Neural cell (in vitro differentiated cells): ENCODE data around the gene CDH6. TPM values are rescaled to one million over a fixed set of nuclear protein-coding genes. Genes with fewer than 3 reads are reported as not detected.

Experiments
- H2AFZ ChIP-seq: fragments of 200-600, 300-800 bp; sonication (generic), shearing (Covaris generic); 2 replicates; pipeline ENCODE4 v1.6.0; 2014; ENCODE audit warnings: low read depth, mild to moderate bottlenecking, antibody characterized with exemption, low read length, moderate library complexity
- H3F3A ChIP-seq: fragments of 200-600 bp; shearing (Covaris generic); 2 replicates; pipeline ENCODE4 v1.6.1; 2016; ENCODE audit warnings: mild to moderate bottlenecking, moderate library complexity, mixed read lengths, antibody characterized with exemption, low read length; ENCODE audit not compliant: insufficient read depth, poor library complexity, severe bottlenecking
- H3K27ac ChIP-seq: fragments of 200-600, 300-800 bp; sonication (generic), shearing (Covaris generic); 2 replicates; pipeline ENCODE4 v1.5.1; 2014; ENCODE audit warnings: mild to moderate bottlenecking, low read length, moderate library complexity
- H3K27me3 ChIP-seq: fragments of 300-800, 200-600 bp; sonication (generic), shearing (Covaris generic); 2 replicates; pipeline ENCODE4 v1.6.0; 2014; ENCODE audit warnings: mild to moderate bottlenecking, low read depth, low read length, moderate library complexity; ENCODE audit not compliant: insufficient read depth
- H3K36me3 ChIP-seq: fragments of 300-800, 200-600 bp; sonication (generic), shearing (Covaris generic); 2 replicates; pipeline ENCODE4 v1.5.1; 2014; ENCODE audit warnings: mild to moderate bottlenecking, antibody characterized with exemption, low read length, moderate library complexity; ENCODE audit not compliant: insufficient read depth
- H3K4me2 ChIP-seq: fragments of 300-800, 200-600 bp; sonication (generic), shearing (Covaris generic); 2 replicates; pipeline ENCODE4 v1.6.0; 2014; ENCODE audit warnings: mild to moderate bottlenecking, low read length
- H3K4me3 ChIP-seq: fragments of 300-800, 200-600 bp; sonication (generic), shearing (Covaris generic); 2 replicates; pipeline ENCODE4 v1.5.1; 2014; ENCODE audit warnings: mild to moderate bottlenecking, low read length, moderate library complexity
- H3K79me2 ChIP-seq: fragments of 200-600 bp; shearing (Covaris generic); replicated peaks from 2 replicates; pipeline ENCODE4 v1.6.0; 2014; ENCODE audit warnings: mild to moderate bottlenecking, low read length, moderate library complexity; ENCODE audit not compliant: insufficient read depth
- H3K9ac ChIP-seq: fragments of 300-800, 200-600 bp; sonication (generic), shearing (Covaris generic); 2 replicates; pipeline ENCODE4 v1.6.1; 2016; ENCODE audit warnings: mild to moderate bottlenecking, low read length, mixed read lengths
- H3K9me2 ChIP-seq: fragments of 200-600 bp; shearing (Covaris generic); 2 replicates; pipeline ENCODE4 v1.6.1; 2016; ENCODE audit warnings: mild to moderate bottlenecking, low read length, mixed read lengths; ENCODE audit not compliant: insufficient read depth
- H3K9me3 ChIP-seq: fragments of 200-600, 300-800 bp; sonication (generic), shearing (Covaris generic); 2 replicates; pipeline ENCODE4 v1.6.1; 2016; ENCODE audit warnings: mild to moderate bottlenecking, mixed run types, low read length, moderate library complexity, mixed read lengths
- H4K20me1 ChIP-seq: fragments of 200-600 bp; shearing (Covaris generic); 2 replicates; pipeline ENCODE4 v1.6.1; 2016; ENCODE audit warnings: mild to moderate bottlenecking, mixed run types; ENCODE audit not compliant: insufficient read depth
- EP300 ChIP-seq: fragments of 450-650 bp; conservative IDR thresholded peaks from 2 replicates; pipeline ENCODE4 v1.6.1; 2014; ENCODE audit warnings: antibody characterized with exemption, mild to moderate bottlenecking, moderate library complexity; ENCODE audit not compliant: poor library complexity, severe bottlenecking
- EZH2 ChIP-seq: fragments of 200-600, 300-800 bp; shearing (Covaris generic), sonication (generic); IDR thresholded peaks from 2 replicates; pipeline ENCODE4 v1.6.1; 2014; ENCODE audit warnings: antibody characterized with exemption, low read length, borderline replicate concordance, mild to moderate bottlenecking; ENCODE audit not compliant: insufficient read depth, poor library complexity, severe bottlenecking
- MXI1 ChIP-seq: fragments of 450-650 bp; conservative IDR thresholded peaks from 2 replicates; pipeline ENCODE4 v1.6.1; 2014; ENCODE audit warnings: antibody characterized with exemption, mild to moderate bottlenecking; ENCODE audit not compliant: poor library complexity, severe bottlenecking
- POLR2AphosphoS5 ChIP-seq: IDR thresholded peaks from 2 replicates; pipeline ENCODE4 v1.6.1; 2012
- RAD21 ChIP-seq: fragments of 450-650 bp; conservative IDR thresholded peaks from 2 replicates; pipeline ENCODE4 v1.6.1; 2014; ENCODE audit warnings: antibody characterized with exemption, mild to moderate bottlenecking, moderate library complexity
- SMC3 ChIP-seq: fragments of 450-650 bp; conservative IDR thresholded peaks from 2 replicates; pipeline ENCODE4 v1.6.1; 2014; ENCODE audit warnings: antibody characterized with exemption, mild to moderate bottlenecking, moderate library complexity; ENCODE audit not compliant: poor library complexity
- TAF1 ChIP-seq: IDR thresholded peaks from 2 replicates; pipeline ENCODE4 v1.6.1; 2012; ENCODE audit warnings: low read depth
- polyA plus RNA-seq: library from polyadenylated mRNA; depleted of rRNA; stranded (reverse); fragments of >200 nt; gene quantifications from 2 replicates; pipeline ENCODE4 v1.2.3, GENCODE V29; 2014
- TF ChIP-seq, protein P1 (sequence below): IDR thresholded peaks from 2 replicates; pipeline ENCODE4 v1.6.1; 2012; ENCODE audit warnings: borderline replicate concordance
- TF ChIP-seq, protein P2 (sequence below): fragments of 450-650 bp; IDR thresholded peaks from 2 replicates; pipeline ENCODE4 v1.5.1; 2014; ENCODE audit warnings: antibody characterized with exemption, mild to moderate bottlenecking, moderate library complexity; ENCODE audit not compliant: poor library complexity, severe bottlenecking

The CDH6 gene
- polyA plus RNA-seq, 1 donor from 2014 or later = 2.1 TPM

DNA sequence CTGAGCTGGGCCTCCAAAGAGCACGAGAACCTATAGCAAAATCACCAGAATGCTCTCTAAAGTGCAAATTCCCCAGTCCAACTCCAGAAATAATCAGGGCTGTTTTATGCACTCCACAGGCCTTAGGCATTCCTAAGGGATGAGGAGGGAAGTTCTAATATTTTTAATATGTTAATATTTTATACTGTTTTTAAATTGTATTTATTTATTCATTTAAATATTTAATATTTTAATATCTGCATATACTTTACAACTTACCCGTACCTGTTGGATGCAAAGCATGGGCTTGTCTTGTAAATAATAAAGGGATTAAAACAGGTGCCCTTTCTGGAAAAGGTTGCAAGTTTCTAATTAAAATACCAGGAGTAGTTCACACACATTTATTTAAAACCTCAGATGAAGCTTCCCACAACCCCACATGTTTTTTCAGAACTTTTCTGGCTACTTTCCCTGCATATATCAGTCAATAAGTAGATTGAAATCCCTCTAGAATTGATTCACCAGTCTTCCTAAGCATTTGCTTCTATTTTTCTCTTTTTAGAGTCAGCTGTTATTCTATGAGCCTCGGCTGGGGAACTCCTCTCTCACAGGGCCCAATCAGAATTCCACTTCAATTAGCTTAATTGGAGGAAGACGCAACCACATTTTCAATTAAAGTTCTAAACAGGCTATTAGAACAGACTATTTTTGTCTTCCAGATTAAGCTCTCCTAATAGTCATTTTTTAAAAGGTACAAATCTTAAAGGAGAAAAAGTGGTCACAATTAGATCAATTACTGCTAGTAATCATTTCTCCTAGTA, 140.8 kb downstream of the CDH6 start:
- Histone ChIP-seq H3K79me2 (no peaks in the 10 kb centered on the region), H3K9ac (no peak overlapping the region), H3K4me2 (no peak overlapping the region), H3K27me3 (peaks cover 8% of the 10 kb centered on the region), H3K4me3 (no peak overlapping the region), H3K36me3 (no peaks in the 10 kb centered on the region), H3F3A (no peaks in the 10 kb centered on the region), H3K9me2 (no peaks in the 10 kb centered on the region), H4K20me1 (no peaks in the 10 kb centered on the region), H3K27ac (no peak overlapping the region), H3K9me3 (no peaks in the 10 kb centered on the region), H2AFZ (no peak overlapping the region)
- TF ChIP-seq EZH2 (no peak), POLR2AphosphoS5 (no peak), TAF1 (no peak), MXI1 (no peak), RAD21 (no peak), EP300 (no peak), SMC3 (no peak)
- TF ChIP-seq, protein P1, sequence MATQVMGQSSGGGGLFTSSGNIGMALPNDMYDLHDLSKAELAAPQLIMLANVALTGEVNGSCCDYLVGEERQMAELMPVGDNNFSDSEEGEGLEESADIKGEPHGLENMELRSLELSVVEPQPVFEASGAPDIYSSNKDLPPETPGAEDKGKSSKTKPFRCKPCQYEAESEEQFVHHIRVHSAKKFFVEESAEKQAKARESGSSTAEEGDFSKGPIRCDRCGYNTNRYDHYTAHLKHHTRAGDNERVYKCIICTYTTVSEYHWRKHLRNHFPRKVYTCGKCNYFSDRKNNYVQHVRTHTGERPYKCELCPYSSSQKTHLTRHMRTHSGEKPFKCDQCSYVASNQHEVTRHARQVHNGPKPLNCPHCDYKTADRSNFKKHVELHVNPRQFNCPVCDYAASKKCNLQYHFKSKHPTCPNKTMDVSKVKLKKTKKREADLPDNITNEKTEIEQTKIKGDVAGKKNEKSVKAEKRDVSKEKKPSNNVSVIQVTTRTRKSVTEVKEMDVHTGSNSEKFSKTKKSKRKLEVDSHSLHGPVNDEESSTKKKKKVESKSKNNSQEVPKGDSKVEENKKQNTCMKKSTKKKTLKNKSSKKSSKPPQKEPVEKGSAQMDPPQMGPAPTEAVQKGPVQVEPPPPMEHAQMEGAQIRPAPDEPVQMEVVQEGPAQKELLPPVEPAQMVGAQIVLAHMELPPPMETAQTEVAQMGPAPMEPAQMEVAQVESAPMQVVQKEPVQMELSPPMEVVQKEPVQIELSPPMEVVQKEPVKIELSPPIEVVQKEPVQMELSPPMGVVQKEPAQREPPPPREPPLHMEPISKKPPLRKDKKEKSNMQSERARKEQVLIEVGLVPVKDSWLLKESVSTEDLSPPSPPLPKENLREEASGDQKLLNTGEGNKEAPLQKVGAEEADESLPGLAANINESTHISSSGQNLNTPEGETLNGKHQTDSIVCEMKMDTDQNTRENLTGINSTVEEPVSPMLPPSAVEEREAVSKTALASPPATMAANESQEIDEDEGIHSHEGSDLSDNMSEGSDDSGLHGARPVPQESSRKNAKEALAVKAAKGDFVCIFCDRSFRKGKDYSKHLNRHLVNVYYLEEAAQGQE = no peak
- TF ChIP-seq, protein P2, sequence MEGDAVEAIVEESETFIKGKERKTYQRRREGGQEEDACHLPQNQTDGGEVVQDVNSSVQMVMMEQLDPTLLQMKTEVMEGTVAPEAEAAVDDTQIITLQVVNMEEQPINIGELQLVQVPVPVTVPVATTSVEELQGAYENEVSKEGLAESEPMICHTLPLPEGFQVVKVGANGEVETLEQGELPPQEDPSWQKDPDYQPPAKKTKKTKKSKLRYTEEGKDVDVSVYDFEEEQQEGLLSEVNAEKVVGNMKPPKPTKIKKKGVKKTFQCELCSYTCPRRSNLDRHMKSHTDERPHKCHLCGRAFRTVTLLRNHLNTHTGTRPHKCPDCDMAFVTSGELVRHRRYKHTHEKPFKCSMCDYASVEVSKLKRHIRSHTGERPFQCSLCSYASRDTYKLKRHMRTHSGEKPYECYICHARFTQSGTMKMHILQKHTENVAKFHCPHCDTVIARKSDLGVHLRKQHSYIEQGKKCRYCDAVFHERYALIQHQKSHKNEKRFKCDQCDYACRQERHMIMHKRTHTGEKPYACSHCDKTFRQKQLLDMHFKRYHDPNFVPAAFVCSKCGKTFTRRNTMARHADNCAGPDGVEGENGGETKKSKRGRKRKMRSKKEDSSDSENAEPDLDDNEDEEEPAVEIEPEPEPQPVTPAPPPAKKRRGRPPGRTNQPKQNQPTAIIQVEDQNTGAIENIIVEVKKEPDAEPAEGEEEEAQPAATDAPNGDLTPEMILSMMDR = no peak

DNA sequence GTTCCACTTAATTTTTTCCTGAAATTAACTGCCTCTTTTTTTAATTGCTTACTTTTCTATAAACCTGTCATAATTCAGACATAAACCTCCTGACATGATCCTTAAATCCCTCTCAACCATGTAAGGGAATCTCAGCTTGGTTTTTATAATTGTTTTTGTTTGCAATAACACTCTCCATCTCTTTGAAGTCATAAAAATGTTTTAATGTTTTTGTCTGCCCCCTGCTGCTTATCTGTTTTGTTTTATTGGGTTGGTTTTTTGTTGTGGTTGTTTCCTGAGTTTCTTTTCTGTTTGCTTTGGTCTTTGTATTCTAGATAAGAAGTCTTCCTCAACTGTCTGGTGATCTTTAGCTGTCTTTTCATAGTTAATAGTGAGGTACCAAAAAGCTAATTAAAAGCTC, 142.0 kb downstream of the CDH6 start:
- Histone ChIP-seq H3K4me2 (no peak overlapping the region), H2AFZ (no peak overlapping the region), H3K27me3 (peaks cover 4% of the 10 kb centered on the region), H3F3A (no peaks in the 10 kb centered on the region), H3K27ac (no peak overlapping the region), H3K9ac (no peak overlapping the region), H4K20me1 (no peaks in the 10 kb centered on the region), H3K36me3 (no peaks in the 10 kb centered on the region), H3K9me2 (no peaks in the 10 kb centered on the region), H3K79me2 (no peaks in the 10 kb centered on the region), H3K9me3 (no peaks in the 10 kb centered on the region), H3K4me3 (no peak overlapping the region)
- TF ChIP-seq, protein P1 = no peak
- TF ChIP-seq MXI1 (no peak), EP300 (no peak), RAD21 (no peak), EZH2 (no peak), POLR2AphosphoS5 (no peak), TAF1 (no peak), SMC3 (no peak)
- TF ChIP-seq, protein P2 = no peak
